Stimulated activated CD8-positive, alpha-beta memory T cell treated with anti-CD3 and anti-CD28 coated beads, Interleukin-12 subunit alpha, Interleukin-12 subunit beta, amount 100 ng/mL, for 24 hours (primary cell): ENCODE results near the gene CEACAM19.
"Not testable (repeated sequence)": the region's sequence is repeated elsewhere in the genome, so short reads cannot be mapped to it uniquely, and the experiment has no call there.

Source experiments
- DNase-seq: peaks from one replicate; pipeline ENCODE4 v3.0.0-alpha.2; 2020; ENCODE audit errors: extremely low read depth

The CEACAM19 gene

GRCh38 chr19:44645407-44646048 lies 25.8 kb upstream of the CEACAM19 start:
- DNase-seq: no peak

GRCh38 chr19:44646049-44646416 lies 25.2 kb upstream of the CEACAM19 start:
- DNase-seq: no peak

- no peak for DNase-seq
Observed at GRCh38 chr19:44647144-44647543, 24.1 kb upstream of the CEACAM19 start.

GRCh38 chr19:44648631-44649251 lies 22.5 kb upstream of the CEACAM19 start:
- DNase-seq: no peak

GRCh38 chr19:44649578-44650145 lies 21.6 kb upstream of the CEACAM19 start:
- DNase-seq: no peak

GRCh38 chr19:44653343-44653742 lies 17.9 kb upstream of the CEACAM19 start:
- no peak for DNase-seq

- peak; percentile 22 for DNase-seq
Observed at GRCh38 chr19:44653977-44654774, 17.1 kb upstream of the CEACAM19 start.

GRCh38 chr19:44657211-44657921 lies 13.9 kb upstream of the CEACAM19 start:
- peak; percentile 10 for DNase-seq

- no peak for DNase-seq
Observed at GRCh38 chr19:44658069-44658733, 13.1 kb upstream of the CEACAM19 start.

GRCh38 chr19:44660081-44660480 lies 11.2 kb upstream of the CEACAM19 start:
- no peak for DNase-seq

GRCh38 chr19:44661205-44661604 lies 10.1 kb upstream of the CEACAM19 start:
- DNase-seq: no peak

- DNase-seq: no peak
Observed at GRCh38 chr19:44661904-44662303, 9.4 kb upstream of the CEACAM19 start.

GRCh38 chr19:44662691-44663385 lies 8.4 kb upstream of the CEACAM19 start:
- DNase-seq: no peak

GRCh38 chr19:44663996-44664395 lies 7.3 kb upstream of the CEACAM19 start:
- DNase-seq: no peak

- no peak for DNase-seq
Observed at GRCh38 chr19:44664976-44665375, 6.3 kb upstream of the CEACAM19 start.

- no peak for DNase-seq
Observed at GRCh38 chr19:44666852-44667556, 4.3 kb upstream of the CEACAM19 start.

GRCh38 chr19:44668985-44669764 lies 2.1 kb upstream of the CEACAM19 start:
- DNase-seq: no peak

- DNase-seq: not testable (repeated sequence)
Observed at GRCh38 chr19:44670027-44670426, 1.3 kb upstream of the CEACAM19 start.

GRCh38 chr19:44672226-44672625 lies 944 bp downstream of the CEACAM19 start:
- DNase-seq: no peak
